T-cell (primary cell): ENCODE measurements around the gene HSPA2. TPM values are rescaled to one million over a fixed set of nuclear protein-coding genes. Genes with fewer than 3 reads are reported as not detected.

ENCODE experiments used
- ATAC-seq, 4 experiments: fragments of 200-7000 bp in 3 of 4; fragments of 150-1000 bp in 1 of 4; cut with Tn5 transposase; replicated peaks in 1 of 4; 1 replicate in 3 of 4; 2 replicates in 1 of 4; pipeline ENCODE4 v1.10.0; 2021; ENCODE audit warnings: moderate library complexity in 3 of 4, mild to moderate bottlenecking in 2 of 4, moderate number of reproducible peaks in 1 of 4
- CTCF ChIA-PET, 2 donors: fragments of 300-600 bp; sonication (Branson Sonifier 250); formaldehyde crosslinking; loops; one replicate each; lab custom pipeline; 2022; ENCODE audit warnings: antibody characterized with exemption in 2 of 2; lab: Charles Lee
- POLR2A ChIA-PET, 2 donors: fragments of 300-600 bp; sonication (Branson Sonifier 250); formaldehyde crosslinking; loops; one replicate each; lab custom pipeline; 2022; ENCODE audit warnings: antibody characterized with exemption in 2 of 2; lab: Charles Lee
- DNase-seq, 35 experiments: peaks; one replicate each; pipeline versions ENCODE4 v3.0.0 to v3.0.0-alpha.2; 2013 to 2023
- H3K27ac ChIP-seq: one replicate; pipeline ENCODE4 v1.5.1; 2013; ENCODE audit warnings: low read length
- H3K27me3 ChIP-seq, 2 experiments: replicated peaks in 1 of 2; 1 replicate in 1 of 2; 2 replicates in 1 of 2; pipeline versions ENCODE4 v1.6.1 to v1.7.0; 2013; ENCODE audit warnings: low read length in 1 of 2, mixed read lengths in 1 of 2; ENCODE audit not compliant: control insufficient read depth in 2 of 2, insufficient read depth in 2 of 2; ENCODE audit errors: extremely low read depth in 1 of 2
- H3K36me3 ChIP-seq, 2 donors: 1 replicate in 1 of 2; 2 replicates in 1 of 2; pipeline versions ENCODE4 v1.6.1 to v1.7.0; 2013; ENCODE audit warnings: low read length in 1 of 2; ENCODE audit not compliant: control insufficient read depth in 2 of 2, insufficient read depth in 1 of 2; ENCODE audit errors: extremely low read depth in 1 of 2
- H3K4me1 ChIP-seq, 2 experiments: 1 replicate in 1 of 2; 2 replicates in 1 of 2; pipeline versions ENCODE4 v1.6.1 to v1.7.0; 2013; ENCODE audit warnings: low read length in 2 of 2, mixed read lengths in 1 of 2; ENCODE audit not compliant: insufficient read depth in 2 of 2, control insufficient read depth in 1 of 2; ENCODE audit errors: extremely low read depth in 1 of 2
- H3K4me3 ChIP-seq, 2 donors: 1 replicate in 1 of 2; 2 replicates in 1 of 2; pipeline versions ENCODE4 v1.5.1 to v1.7.0; 2013; ENCODE audit warnings: mild to moderate bottlenecking in 2 of 2, low read length in 1 of 2, moderate library complexity in 1 of 2; ENCODE audit not compliant: control insufficient read depth in 1 of 2; ENCODE audit errors: extremely low read depth in 1 of 2
- H3K9me3 ChIP-seq: 2 replicates; pipeline ENCODE4 v1.7.0; 2013
- H3K27ac Mint-ChIP-seq, 2 donors: one replicate each; pipeline ENCODE4 v1.8.0; 2020 to 2021; ENCODE audit warnings: mild to moderate bottlenecking in 2 of 2, mixed read lengths in 2 of 2
- H3K27me3 Mint-ChIP-seq, 2 donors: one replicate each; pipeline ENCODE4 v1.8.0; 2021 to 2022; ENCODE audit warnings: mixed read lengths in 2 of 2
- H3K36me3 Mint-ChIP-seq: one replicate; pipeline ENCODE4 v1.8.0; 2021; ENCODE audit warnings: mixed read lengths
- H3K4me1 Mint-ChIP-seq, 3 donors: one replicate each; pipeline ENCODE4 v1.8.0; 2020 to 2022; ENCODE audit warnings: mixed read lengths in 3 of 3, mild to moderate bottlenecking in 1 of 3
- H3K4me3 Mint-ChIP-seq, 3 donors: one replicate each; pipeline ENCODE4 v1.8.0; 2020 to 2022; ENCODE audit warnings: mild to moderate bottlenecking in 3 of 3, mixed read lengths in 3 of 3, moderate library complexity in 3 of 3
- H3K9me3 Mint-ChIP-seq, 3 donors: one replicate each; pipeline ENCODE4 v1.8.0; 2020 to 2022; ENCODE audit warnings: mixed read lengths in 3 of 3
- WGBS: methylation state at CpG from one replicate; pipeline ENCODE4 v1.1.5; 2013; ENCODE audit warnings: missing lambda C conversion rate; ENCODE audit not compliant: insufficient coverage; 5-methylcytosine and 5-hydroxymethylcytosine counted together
- total RNA-seq, 35 experiments: library from RNA in 6 of 35; stranded (reverse) in 6 of 35; fragments of 120-200 nt in 1 of 35; gene quantifications; one replicate each; pipeline versions ENCODE4 v1.2.1 to v1.2.4 and lab custom pipeline; 2013 to 2026

Gene HSPA2
- total RNA-seq, 5 donors from 2014 or later (not counting 1 experiment from before 2014, with no cell fraction given), result 1.2 to 2.7 (median 2.1) TPM

GRCh38 chr14:64518229-64518628 lies 22.3 kb upstream of the HSPA2 start:
- Histone ChIP-seq H3K27ac (no peak overlapping the region), H3K4me1 (peaks cover 12 to 13% of the 10 kb centered on the region in 2 experiments), H3K9me3 (no peaks in the 10 kb centered on the region), H3K36me3 (peaks cover 0 to 18% of the 10 kb centered on the region in 2 donors), H3K27me3 (no peaks in the 10 kb centered on the region), H3K4me3 (no peak overlapping the region)
- no peak overlapping the region for H3K27ac Mint-ChIP-seq
- ChIA-PET POLR2A (interaction anchor here (0.5 to 0.8 kb wide), 4 partner anchors 16 to 27 kb away, joined by 3 to 5 read pairs (median 4); no protein-coding TSS in a partner anchor), CTCF (interaction anchor here in 1 of 2 donors (1.6 kb wide), 1 partner anchor 8 kb away, joined by 8 read pairs; no protein-coding TSS in a partner anchor)
- H3K27me3 Mint-ChIP-seq, result no peaks in the 10 kb centered on the region
- no CpG with 5 or more reads among the region's 4 CpGs for whole genome bisulfite sequencing
- DNase-seq, result no peak
- ATAC-seq, result no peak
- no peaks in the 10 kb centered on the region for H3K9me3 Mint-ChIP-seq
- H3K4me1 Mint-ChIP-seq, result peaks cover 44 to 57% (median 51%) of the 10 kb centered on the region in 3 donors
- H3K36me3 Mint-ChIP-seq, result peaks cover 3% of the 10 kb centered on the region
- H3K4me3 Mint-ChIP-seq, result no peak overlapping the region

DNA sequence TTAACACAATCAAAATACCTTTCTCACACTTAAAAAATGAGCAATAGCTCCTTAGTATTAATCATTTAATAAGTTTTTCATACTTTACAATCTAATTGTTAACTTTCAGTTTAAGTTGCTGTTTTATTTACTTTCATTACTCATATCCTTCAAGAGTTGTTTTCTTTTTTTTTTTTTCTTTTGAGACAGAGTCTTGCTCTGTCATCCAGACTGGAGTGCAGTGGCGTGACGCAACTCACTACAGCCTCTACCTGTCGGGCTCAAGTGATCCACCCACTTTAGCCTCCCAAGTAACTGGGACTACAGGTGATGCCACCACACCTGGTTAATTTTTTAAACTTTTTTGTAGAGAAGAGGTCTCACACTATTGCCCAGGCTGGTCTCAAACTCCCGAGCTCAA lies 19.8 kb upstream of the HSPA2 start:
- WGBS, result no CpG with 5 or more reads among the region's 4 CpGs
- no peak for DNase-seq
- Mint-ChIP-seq H3K9me3 (no peaks in the 10 kb centered on the region), H3K4me3 (no peak overlapping the region), H3K36me3 (peaks cover 9% of the 10 kb centered on the region), H3K27me3 (no peaks in the 10 kb centered on the region), H3K27ac (no peak overlapping the region), H3K4me1 (peaks cover 26 to 39% (median 35%) of the 10 kb centered on the region in 3 donors)
- Histone ChIP-seq H3K27ac (no peak overlapping the region), H3K4me3 (no peak overlapping the region), H3K4me1 (peaks cover 6 to 11% of the 10 kb centered on the region in 2 experiments), H3K9me3 (no peaks in the 10 kb centered on the region), H3K27me3 (no peaks in the 10 kb centered on the region), H3K36me3 (peaks cover 0 to 23% of the 10 kb centered on the region in 2 donors)
- ATAC-seq, result no peak
- POLR2A ChIA-PET, result interaction anchor here (0.6 to 1.1 kb wide), 5 partner anchors 12 to 958 kb away, joined by 3 to 10 read pairs (median 3); no protein-coding TSS in a partner anchor
- CTCF ChIA-PET, result interaction anchor here (0.7 to 1.2 kb wide), 5 partner anchors 10 to 91 kb away, joined by 3 to 6 read pairs (median 5); partner anchors contain the start of gene ZBTB25 (in 1 of the 2)

GRCh38 chr14:64522591-64523355 lies 17.8 kb upstream of the HSPA2 start:
- Histone ChIP-seq H3K4me3 (no peak overlapping the region), H3K36me3 (peaks cover 0 to 25% of the 10 kb centered on the region in 2 donors), H3K27ac (no peak overlapping the region), H3K9me3 (no peaks in the 10 kb centered on the region), H3K27me3 (no peaks in the 10 kb centered on the region), H3K4me1 (peaks cover 4 to 7% of the 10 kb centered on the region in 2 experiments)
- Mint-ChIP-seq H3K9me3 (no peaks in the 10 kb centered on the region), H3K4me1 (peaks cover 17 to 24% (median 20%) of the 10 kb centered on the region in 3 donors), H3K27ac (no peak overlapping the region), H3K27me3 (no peaks in the 10 kb centered on the region), H3K4me3 (no peak overlapping the region), H3K36me3 (peaks cover 16% of the 10 kb centered on the region)
- DNase-seq (no peak), ATAC-seq (no peak)
- ChIA-PET POLR2A (interaction anchor here in 1 of 2 donors (0.7 kb wide), 1 partner anchor 12 kb away, joined by 3 read pairs; no protein-coding TSS in a partner anchor), CTCF (interaction anchor here in 1 of 2 donors (1.2 kb wide), 1 partner anchor 93 kb away, joined by 5 read pairs; no protein-coding TSS in a partner anchor)
- WGBS, result 93% methylated on average over 2 of the region's 9 CpGs

GRCh38 chr14:64525354-64525753 lies 15.2 kb upstream of the HSPA2 start:
- Mint-ChIP-seq H3K4me3 (no peak overlapping the region), H3K36me3 (peaks cover 19% of the 10 kb centered on the region), H3K9me3 (no peaks in the 10 kb centered on the region), H3K4me1 (peaks cover 10 to 13% (median 13%) of the 10 kb centered on the region in 3 donors), H3K27ac (no peak overlapping the region), H3K27me3 (no peaks in the 10 kb centered on the region)
- Histone ChIP-seq H3K4me3 (no peak overlapping the region), H3K27me3 (no peaks in the 10 kb centered on the region), H3K4me1 (no peaks in the 10 kb centered on the region), H3K27ac (no peak overlapping the region), H3K9me3 (no peaks in the 10 kb centered on the region), H3K36me3 (peaks cover 0 to 29% of the 10 kb centered on the region in 2 donors)
- ChIA-PET POLR2A (no interaction called here), CTCF (no interaction called here)
- WGBS, result no CpG with 5 or more reads among the region's 2 CpGs
- ATAC-seq, result no peak
- DNase-seq, result no peak

DNA sequence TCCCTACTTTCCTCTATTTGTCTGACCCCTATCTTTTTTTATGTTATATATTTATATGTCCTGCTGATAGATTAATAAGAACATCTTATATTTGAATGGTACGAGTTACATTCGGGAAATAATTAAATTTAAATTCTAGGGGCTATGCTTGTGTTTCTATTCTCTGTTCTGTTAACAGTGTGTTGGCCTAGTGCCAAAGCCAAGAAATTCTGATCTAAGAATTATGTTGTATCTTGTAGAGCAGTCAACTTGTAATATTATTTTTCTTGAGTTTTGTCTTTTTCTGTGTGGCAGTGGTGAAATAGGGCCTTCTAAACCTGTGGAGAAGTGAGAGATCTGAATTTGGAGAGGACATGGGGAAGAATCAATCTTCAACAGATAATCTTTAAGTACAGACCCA lies 9.0 kb upstream of the HSPA2 start:
- H3K27me3 Mint-ChIP-seq, result no peaks in the 10 kb centered on the region
- H3K9me3 ChIP-seq, result no peaks in the 10 kb centered on the region
- 100% methylated on average over 2 of the region's 2 CpGs for WGBS
- peaks cover 4% of the 10 kb centered on the region for H3K36me3 Mint-ChIP-seq
- H3K9me3 Mint-ChIP-seq, result no peaks in the 10 kb centered on the region
- no peak overlapping the region for H3K4me3 Mint-ChIP-seq
- H3K27ac ChIP-seq, result no peak overlapping the region
- H3K27ac Mint-ChIP-seq, result no peak overlapping the region
- ChIA-PET CTCF (no interaction called here), POLR2A (interaction anchor here in 1 of 2 donors (0.6 kb wide), 1 partner anchor 77 kb away, joined by 4 read pairs; no protein-coding TSS in a partner anchor)
- H3K36me3 ChIP-seq, result peaks cover 0 to 4% of the 10 kb centered on the region in 2 donors
- no peaks in the 10 kb centered on the region for H3K27me3 ChIP-seq
- H3K4me1 ChIP-seq, result no peaks in the 10 kb centered on the region
- peaks cover 3 to 8% (median 5%) of the 10 kb centered on the region in 3 donors for H3K4me1 Mint-ChIP-seq
- no peak overlapping the region for H3K4me3 ChIP-seq
- ATAC-seq (no peak), DNase-seq (no peak)

DNA sequence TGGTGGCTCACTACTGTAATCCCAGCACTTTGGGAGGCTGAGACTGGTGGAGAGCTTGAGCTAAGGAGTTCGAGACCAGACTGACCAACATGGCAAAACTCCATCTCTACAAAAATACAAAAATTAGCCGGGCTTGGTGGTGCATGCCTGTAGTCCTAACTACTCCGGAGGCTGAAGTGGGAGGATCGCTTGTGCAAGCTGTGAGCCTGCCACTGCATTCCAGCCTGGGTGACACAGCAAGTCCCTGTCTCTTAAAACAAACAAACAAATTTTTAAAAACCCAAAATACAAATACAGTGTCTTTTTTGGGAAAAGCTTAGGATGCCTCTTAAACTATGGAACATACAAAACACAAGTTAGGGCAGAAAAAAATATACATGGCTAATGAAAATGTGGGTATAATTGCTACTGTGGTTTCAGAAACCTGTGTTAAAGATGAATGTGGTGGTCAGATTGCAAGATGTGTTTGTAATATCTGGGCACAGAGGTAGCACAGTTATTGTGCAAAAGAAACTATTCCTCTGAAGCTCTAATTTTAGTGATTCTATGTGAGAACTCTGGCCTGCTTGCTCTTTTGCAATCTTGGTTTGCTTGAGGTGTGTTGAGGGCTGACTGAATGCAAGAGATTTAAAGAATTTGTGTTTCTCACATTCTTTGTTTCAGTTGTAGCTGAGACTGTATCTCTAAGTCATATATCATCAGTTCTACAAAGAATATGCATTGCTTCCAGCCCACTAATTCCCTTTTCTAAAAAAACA lies 3.9 kb upstream of the HSPA2 start:
- Histone ChIP-seq H3K27ac (no peak overlapping the region), H3K27me3 (peaks cover 0 to 13% of the 10 kb centered on the region in 2 experiments), H3K36me3 (no peaks in the 10 kb centered on the region), H3K4me3 (no peak overlapping the region), H3K4me1 (peaks cover 4 to 31% of the 10 kb centered on the region in 2 experiments), H3K9me3 (no peaks in the 10 kb centered on the region)
- H3K4me1 Mint-ChIP-seq, result peaks cover 16 to 31% (median 24%) of the 10 kb centered on the region in 3 donors
- H3K36me3 Mint-ChIP-seq, result peaks cover 4% of the 10 kb centered on the region
- H3K4me3 Mint-ChIP-seq, result no peak overlapping the region
- WGBS, result 95% methylated on average over 3 of the region's 4 CpGs
- POLR2A ChIA-PET, result no interaction called here
- CTCF ChIA-PET, result interaction anchor here (0.5 to 1.0 kb wide), 3 partner anchors 9 to 37 kb away, joined by 3 to 6 read pairs (median 4); no protein-coding TSS in a partner anchor
- DNase-seq (no peak), ATAC-seq (no peak)
- H3K9me3 Mint-ChIP-seq, result no peaks in the 10 kb centered on the region
- peaks cover 0 to 8% of the 10 kb centered on the region in 2 donors for H3K27me3 Mint-ChIP-seq
- no peak overlapping the region for H3K27ac Mint-ChIP-seq
